Gastroesophageal sphincter (tissue), 3 donors: ENCODE measurements around the gene OBSCN.

ENCODE experiments used
- CTCF ChIP-seq, 4 experiments: fragments of 200-600 bp in 2 of 4; fragments of 450-650 bp in 2 of 4; sonication (generic) in 1 of 4; IDR thresholded peaks; one replicate each; pipeline ENCODE4 v1.5.1; 2017 to 2019; ENCODE audit warnings: antibody characterized with exemption in 4 of 4, mild to moderate bottlenecking in 2 of 4, moderate library complexity in 2 of 4
- EP300 ChIP-seq: sonication (generic); formaldehyde crosslinking; IDR thresholded peaks from one replicate; pipeline ENCODE4 v1.6.1; 2017; ENCODE audit warnings: antibody characterized with exemption, mild to moderate bottlenecking
- POLR2A ChIP-seq, 2 donors: fragments of 450-650 bp; IDR thresholded peaks; one replicate each; pipeline ENCODE4 v1.6.1; 2017; ENCODE audit warnings: antibody characterized with exemption in 2 of 2, mild to moderate bottlenecking in 2 of 2, moderate library complexity in 1 of 2
- POLR2AphosphoS5 ChIP-seq: sonication (generic); formaldehyde crosslinking; IDR thresholded peaks from one replicate; pipeline ENCODE4 v1.6.1; 2017; ENCODE audit warnings: antibody characterized with exemption

GRCh38 chr1:228371741-228372182, 163.9 kb downstream of the OBSCN start:
- TF ChIP-seq POLR2AphosphoS5 (no peak), CTCF (IDR thresholded peaks at IDR 0.05) (no peak), POLR2A (IDR thresholded peaks at IDR 0.05) (no peak), EP300 (no peak)
